GM19463 (cell line): ENCODE data around the gene SSR4.
"Not testable (repeated sequence)": the region's sequence is repeated elsewhere in the genome, so short reads cannot be mapped to it uniquely, and the experiment has no call there.

Source experiments
- ATAC-seq: cut with Tn5 transposase; IDR thresholded peaks from one replicate; pipeline ENCODE4 v1.9.1; 2021; ENCODE audit warnings: mild to moderate bottlenecking, moderate library complexity; ENCODE audit not compliant: unreplicated experiment

SSR4 gene

DNA sequence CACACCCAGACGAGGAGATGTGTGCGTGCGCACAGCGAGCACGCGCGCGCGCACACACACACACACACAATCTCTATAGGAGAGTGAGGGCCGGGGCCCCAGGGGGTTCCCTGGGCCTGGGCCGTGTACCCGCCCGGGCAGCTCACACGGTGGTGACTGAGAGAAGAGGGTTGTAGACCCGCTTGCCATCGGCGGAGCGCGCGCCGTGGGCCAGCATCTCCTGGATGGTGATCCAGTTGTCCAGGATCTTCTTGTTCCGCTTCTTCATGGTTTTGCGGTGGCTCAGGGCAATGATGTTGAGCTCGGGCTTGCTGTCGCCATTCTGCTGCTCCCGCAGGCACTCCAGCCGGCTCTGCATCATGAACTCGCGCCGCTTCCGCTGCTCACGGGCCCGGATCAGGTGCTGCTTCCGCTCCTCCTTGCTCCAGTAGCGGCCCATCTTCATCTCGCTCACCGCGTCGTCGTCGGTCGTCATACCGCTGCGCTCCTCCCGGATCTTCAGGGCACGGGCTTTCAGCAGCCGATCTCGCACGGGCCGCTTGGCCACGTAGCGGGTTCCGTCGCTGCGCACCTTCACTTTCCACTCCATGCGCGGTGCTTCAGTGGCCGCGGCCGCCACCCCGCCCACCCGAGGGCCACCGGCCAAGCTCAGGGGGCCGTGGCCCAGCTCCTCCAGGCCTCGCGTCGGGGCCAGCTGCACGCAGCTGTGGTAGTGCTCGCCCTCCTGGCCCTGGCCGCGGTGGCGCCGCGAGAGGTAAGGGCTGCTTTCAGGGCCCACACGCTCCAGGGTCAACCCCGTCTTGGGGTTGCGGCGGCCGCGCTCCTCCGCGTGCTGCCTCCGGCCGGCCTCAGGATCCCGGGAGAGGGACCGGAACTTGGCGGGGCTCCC is 9.0 kb downstream of the SSR4 start:
- ATAC-seq, result no peak

GRCh38 chrX:153804100-153804595 is 9.7 kb downstream of the SSR4 start:
- no peak for ATAC-seq

GRCh38 chrX:153804621-153805020 is 10.2 kb downstream of the SSR4 start:
- no peak for ATAC-seq

- no peak for ATAC-seq
Measured at GRCh38 chrX:153805436-153805835, 11.0 kb downstream of the SSR4 start.

DNA sequence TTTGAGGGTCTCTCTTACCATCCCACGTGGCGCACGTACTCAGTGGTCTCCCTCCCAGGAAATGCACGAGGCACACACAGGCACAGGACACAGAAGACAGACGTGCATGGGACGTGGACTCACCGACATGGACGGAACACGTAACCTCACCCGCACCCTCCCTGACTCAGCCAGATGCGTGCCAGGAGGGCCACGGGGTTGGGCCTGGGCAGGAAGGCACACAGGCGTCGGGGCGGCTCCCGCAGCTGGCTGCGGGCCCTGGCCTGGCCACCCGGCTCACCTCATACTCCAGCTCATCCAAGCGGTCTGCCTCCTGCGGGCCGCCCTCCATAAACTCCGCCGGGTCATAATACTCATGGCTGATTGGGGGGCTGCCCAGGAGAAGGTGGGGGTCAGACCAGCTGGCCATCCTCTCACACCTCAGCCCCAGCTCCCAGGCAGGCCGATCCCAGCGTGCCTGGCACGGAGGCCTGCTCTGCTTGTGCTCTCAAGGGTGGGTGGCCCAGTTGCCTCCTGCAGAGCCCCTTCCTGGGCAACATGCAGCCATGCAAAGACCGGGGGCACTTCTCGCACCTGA is 12.6 kb downstream of the SSR4 start:
- ATAC-seq, result no peak

GRCh38 chrX:153807976-153808375 is 13.5 kb downstream of the SSR4 start:
- no peak for ATAC-seq

GRCh38 chrX:153812220-153812619 is 17.8 kb downstream of the SSR4 start:
- no peak for ATAC-seq

DNA sequence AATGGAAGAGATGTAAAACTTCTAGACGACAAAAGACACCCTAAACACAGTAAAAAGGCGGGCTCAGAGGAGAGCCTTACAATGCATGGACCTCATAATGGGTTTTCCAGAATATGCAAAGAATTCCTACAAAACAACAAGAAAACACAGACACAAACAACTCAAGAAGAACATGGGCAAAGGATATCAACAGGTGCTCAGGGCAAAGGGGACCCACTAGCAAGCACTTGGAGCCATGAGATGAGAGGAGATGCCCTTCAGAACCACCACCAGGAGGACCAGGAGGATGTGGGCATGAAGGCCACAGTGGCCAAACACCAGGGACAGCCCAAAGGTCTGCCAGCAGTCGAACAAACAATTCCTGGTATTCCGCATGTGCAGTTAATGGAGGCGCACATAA is 18.7 kb downstream of the SSR4 start:
- ATAC-seq, result no peak

- ATAC-seq, result no peak
Measured at GRCh38 chrX:153814591-153815315, 20.3 kb downstream of the SSR4 start.

DNA sequence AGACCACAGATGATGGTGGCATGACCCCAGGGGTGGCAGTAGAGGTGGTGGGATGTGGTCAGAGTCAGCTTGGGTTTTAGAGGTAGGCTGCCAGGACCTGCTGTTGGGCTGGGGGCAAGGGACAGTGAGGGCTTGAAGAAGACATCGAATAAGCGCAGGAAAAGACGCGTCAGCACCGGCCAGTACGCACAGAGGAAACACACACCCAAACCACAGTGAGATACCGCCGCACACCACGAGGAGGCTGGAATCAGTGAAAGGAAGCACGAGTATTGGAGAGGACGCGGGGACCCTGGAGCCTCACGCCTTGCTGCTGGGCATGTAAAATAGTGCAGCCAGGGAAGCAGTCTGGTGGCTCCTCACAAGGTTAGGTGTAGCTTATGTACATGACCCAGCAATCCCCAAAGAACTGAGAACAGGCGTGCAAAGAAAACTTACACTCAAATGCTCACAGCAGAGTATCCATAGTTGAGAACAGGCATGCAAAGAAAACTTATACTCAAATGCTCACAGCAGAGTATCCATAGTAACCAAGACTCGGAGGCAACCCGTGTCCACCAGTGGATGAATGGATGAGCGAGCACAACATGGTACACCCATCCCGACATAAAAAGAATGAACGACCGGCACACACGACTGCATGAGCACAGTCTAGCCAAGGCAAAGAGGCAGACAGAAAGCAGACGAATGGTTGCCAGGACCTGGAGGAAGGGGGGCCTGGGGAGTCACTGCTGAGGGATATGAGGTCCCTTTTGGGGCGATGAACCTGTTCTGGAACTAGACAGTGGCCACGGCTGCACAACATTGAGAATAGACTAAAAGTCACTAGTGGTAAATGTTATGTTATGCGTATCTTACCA is 22.6 kb downstream of the SSR4 start:
- ATAC-seq, result no peak

DNA sequence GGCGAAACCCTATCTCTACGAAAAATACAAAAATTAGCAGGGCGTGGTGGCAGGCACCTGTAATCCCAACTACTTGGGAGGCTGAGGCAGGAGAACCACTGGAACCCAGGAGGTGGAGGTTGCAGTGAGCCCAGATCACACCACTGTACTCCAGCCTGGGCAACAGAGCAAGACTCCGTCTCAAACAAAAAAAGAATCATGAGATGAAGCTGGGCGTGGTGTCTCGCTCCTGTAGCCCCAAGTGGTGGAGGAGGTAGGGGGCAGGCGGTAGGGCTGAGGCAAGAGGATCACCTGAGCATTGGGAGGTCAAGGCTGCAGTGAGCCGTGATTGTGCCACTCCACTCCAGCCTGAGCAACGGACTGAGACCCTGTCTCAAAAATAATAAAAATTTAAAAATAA is 23.6 kb downstream of the SSR4 start:
- not testable (repeated sequence) for ATAC-seq

DNA sequence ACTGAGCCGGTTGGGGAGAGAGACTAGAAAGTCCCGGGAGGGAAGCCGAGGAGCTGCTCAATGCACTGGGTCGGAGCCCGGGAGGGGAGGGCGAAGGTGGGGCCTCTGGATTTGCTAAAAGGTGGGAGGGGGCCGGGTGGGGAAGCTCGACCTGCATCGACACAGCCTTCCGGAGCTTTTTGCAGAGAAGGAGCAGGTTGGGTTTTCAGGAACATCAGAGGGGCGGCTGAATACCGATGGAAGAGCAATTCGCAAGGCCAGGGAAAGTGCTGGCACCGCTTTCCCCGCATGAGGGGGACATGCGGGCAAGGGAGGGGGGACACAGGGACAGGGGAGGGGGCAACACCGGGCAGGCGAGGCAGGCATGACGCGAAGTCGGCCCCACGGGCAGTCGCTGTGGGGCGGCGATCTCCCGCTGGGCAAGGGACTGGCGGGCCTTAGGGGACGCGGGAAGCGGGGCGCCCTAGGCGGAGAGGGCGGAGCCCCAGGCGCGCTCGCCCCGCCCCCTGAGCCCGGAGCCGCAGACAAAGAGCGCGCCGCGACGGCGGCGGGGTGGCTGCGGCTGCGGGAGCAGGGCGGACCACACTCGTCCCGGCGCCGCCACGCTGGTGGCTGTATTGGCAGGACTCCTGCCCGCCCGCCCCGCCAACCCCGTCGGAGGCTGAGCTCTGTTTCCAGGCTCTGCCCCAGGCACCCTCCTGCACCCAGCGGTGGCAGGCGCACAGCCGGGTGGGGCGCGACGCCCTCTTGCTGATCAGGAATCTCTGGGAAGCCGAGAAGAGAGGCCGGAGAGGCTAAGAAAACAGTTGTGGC is 24.3 kb downstream of the SSR4 start:
- ATAC-seq, result no peak

- ATAC-seq, result no peak
Measured at GRCh38 chrX:153819384-153820040, 25.0 kb downstream of the SSR4 start.

- ATAC-seq, result no peak
Measured at GRCh38 chrX:153820601-153821000, 26.1 kb downstream of the SSR4 start.

- no peak for ATAC-seq
Measured at GRCh38 chrX:153821066-153821465, 26.6 kb downstream of the SSR4 start.

DNA sequence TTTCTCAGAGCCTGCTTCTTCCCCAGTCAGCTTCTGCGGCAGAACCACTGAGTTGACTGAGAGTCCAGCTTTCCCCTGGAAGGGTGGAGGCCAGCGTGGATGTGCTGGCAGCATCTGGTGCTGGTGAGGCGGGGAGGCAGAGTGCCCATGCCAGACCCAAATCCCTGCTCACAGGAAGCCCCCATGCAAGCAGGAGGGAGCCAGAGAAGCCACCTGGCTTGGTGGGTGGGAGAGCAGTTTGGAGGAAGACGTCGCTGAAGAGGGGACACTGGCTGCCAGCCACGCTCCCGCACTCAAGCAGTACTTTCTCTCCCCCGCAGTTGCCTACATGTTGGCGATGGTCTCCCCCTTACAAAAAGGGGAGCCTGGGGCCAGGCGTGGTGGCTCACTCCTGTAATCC is 29.9 kb downstream of the SSR4 start:
- no peak for ATAC-seq

GRCh38 chrX:153825042-153825441 is 30.6 kb downstream of the SSR4 start:
- no peak for ATAC-seq

GRCh38 chrX:153827016-153827415 is 32.5 kb downstream of the SSR4 start:
- ATAC-seq, result no peak

GRCh38 chrX:153827903-153828302 is 33.4 kb downstream of the SSR4 start:
- ATAC-seq, result no peak
